Spleen (tissue), 11 donors: ENCODE data around the gene MAP7D3. TPM values are rescaled to one million over a fixed set of nuclear protein-coding genes. Genes with fewer than 3 reads are reported as not detected.

Experiments used
- DNase-seq: peaks from one replicate; pipeline ENCODE4 v3.0.0-alpha.2; 2020
- H3K27ac ChIP-seq, 8 donors: fragments of 200-600 bp; sonication (generic) in 7 of 8; 1 replicate in 4 of 8; 2 replicates in 4 of 8; pipeline versions ENCODE4 v1.5.0 to v1.8.0; 2016 to 2021; ENCODE audit warnings: inconsistent platforms in 4 of 8, mild to moderate bottlenecking in 4 of 8, moderate library complexity in 1 of 8
- H3K27me3 ChIP-seq, 7 donors: fragments of 200-600 bp; sonication (generic) in 6 of 7; replicated peaks in 1 of 7; 1 replicate in 4 of 7; 2 replicates in 3 of 7; pipeline versions ENCODE4 v1.5.0 to v1.8.0; 2016 to 2021; ENCODE audit warnings: inconsistent platforms in 3 of 7, mild to moderate bottlenecking in 1 of 7
- H3K36me3 ChIP-seq, 6 donors: fragments of 200-600 bp; sonication (generic) in 5 of 6; 1 replicate in 4 of 6; 2 replicates in 2 of 6; pipeline versions ENCODE4 v1.5.0 to v1.8.0; 2016 to 2021; ENCODE audit warnings: inconsistent platforms in 2 of 6
- H3K4me1 ChIP-seq, 6 donors: fragments of 200-600 bp; sonication (generic) in 5 of 6; 1 replicate in 3 of 6; 2 replicates in 3 of 6; pipeline versions ENCODE4 v1.5.0 to v1.8.0; 2016 to 2021; ENCODE audit warnings: inconsistent platforms in 3 of 6
- H3K4me3 ChIP-seq, 8 donors: fragments of 200-600 bp; sonication (generic) in 7 of 8; 1 replicate in 4 of 8; 2 replicates in 4 of 8; pipeline versions ENCODE4 v1.5.0 to v1.8.0; 2016 to 2021; ENCODE audit warnings: inconsistent platforms in 4 of 8, mild to moderate bottlenecking in 4 of 8, moderate library complexity in 2 of 8
- H3K9me3 ChIP-seq, 8 donors: fragments of 200-600 bp; sonication (generic) in 7 of 8; 1 replicate in 4 of 8; 2 replicates in 4 of 8; pipeline versions ENCODE4 v1.5.0 to v1.8.0; 2016 to 2021; ENCODE audit warnings: inconsistent platforms in 4 of 8
- CTCF ChIP-seq, 11 experiments: fragments of 200-600 bp in 7 of 11; fragments of 450-650 bp in 4 of 11; sonication (generic) in 4 of 11; IDR thresholded peaks in 8 of 11; conservative IDR thresholded peaks in 3 of 11; 1 replicate in 7 of 11; 2 replicates in 4 of 11; pipeline versions ENCODE4 v1.4.0 to v1.8.0; 2016 to 2021; ENCODE audit warnings: antibody characterized with exemption in 11 of 11, inconsistent platforms in 4 of 11, mild to moderate bottlenecking in 1 of 11
- POLR2A ChIP-seq, 3 donors: fragments of 450-650 bp; IDR thresholded peaks; one replicate each; pipeline ENCODE4 v1.5.1; 2017; ENCODE audit warnings: antibody characterized with exemption in 3 of 3, mild to moderate bottlenecking in 1 of 3
- POLR2AphosphoS5 ChIP-seq, 3 donors: sonication (generic); formaldehyde crosslinking; IDR thresholded peaks; one replicate each; pipeline ENCODE4 v1.5.1; 2017; ENCODE audit warnings: antibody characterized with exemption in 3 of 3
- WGBS, 5 donors: extraction: QIAGEN DNeasy Blood & Tissue Kit in 3 of 5; methylation state at CpG; one replicate each; pipeline versions ENCODE4 v1.1.5 to v1.1.7; 2013 to 2018; 5-methylcytosine and 5-hydroxymethylcytosine counted together
- intact Hi-C: fragments of 100-400 bp; cut with DNase I; formaldehyde crosslinking; loops from one replicate; pipeline ENCODE4 v1.15.0; 2023; ENCODE audit warnings: low total_unique reads
- polyA plus RNA-seq, 3 donors: library from polyadenylated mRNA; stranded (reverse); fragments of 200-250 nt; gene quantifications; one replicate each; pipeline ENCODE4 v1.2.1, GENCODE V29; 2013
- total RNA-seq, 7 donors: library from RNA; depleted of rRNA in 3 of 7; stranded (reverse); fragments of >200 nt in 3 of 7; fragmentation: NEBNext Ultra II Directional in 4 of 7; extraction: Animal tissue kit (Norgen Biotek cat#: 25700) in 4 of 7; gene quantifications; one replicate each; pipeline versions ENCODE4 v1.1.0 to v1.2.1, GENCODE V29; 2016 to 2021
- donor health status: healthy with polysubstance abuse.
- donor health status: DM: no; HTN: no; CAD: no; lungs with moderate emphysema.
- donor health status: DM: no; HTN: no; CAD: no.
- donor health status: Bipolar disorder and iron deficiency.
- donor health status: healthy.
- donor health status: DM: no; HTN: no; CAD: no.
- donor health status: DM: yes; HTN: yes; CAD: no.

Gene MAP7D3
- total and polyA plus RNA-seq, 10 donors = 7.4 to 17.6 (median 12.2) TPM

- Histone ChIP-seq H3K36me3 (no peaks in the 10 kb centered on the region), H3K4me3 (no peak overlapping the region), H3K27me3 (no peaks in the 10 kb centered on the region), H3K9me3 (no peaks in the 10 kb centered on the region), H3K4me1 (peaks cover 3 to 21% (median 11%) of the 10 kb centered on the region in 6 donors), H3K27ac (no peak overlapping the region)
- intact Hi-C loops = no loop called here
- WGBS, 5 donors = 74 to 90% (median 78%) methylated on average over 7 of the region's 7 CpGs
- TF ChIP-seq POLR2AphosphoS5 (IDR thresholded peaks at IDR 0.05) (no peak), POLR2A (IDR thresholded peaks at IDR 0.05) (no peak)
- DNase-seq = no peak
These were observed 54.5 kb downstream of the MAP7D3 start for GRCh38 chrX:136196691-136197155.

GRCh38 chrX:136195247-136195646 is 56.0 kb downstream of the MAP7D3 start:
- Histone ChIP-seq H3K36me3 (no peaks in the 10 kb centered on the region), H3K27me3 (no peaks in the 10 kb centered on the region), H3K4me1 (peaks cover 3 to 23% (median 11%) of the 10 kb centered on the region in 6 donors), H3K4me3 (no peak overlapping the region), H3K27ac (no peak overlapping the region), H3K9me3 (no peaks in the 10 kb centered on the region)
- no peak for DNase-seq
- WGBS, 5 donors = 70 to 83% (median 74%) methylated on average over 4 of the region's 4 CpGs
- intact Hi-C loops = no loop called here
- no peak for TF ChIP-seq POLR2AphosphoS5 (IDR thresholded peaks at IDR 0.05)

GRCh38 chrX:136194536-136194935 is 56.7 kb downstream of the MAP7D3 start:
- Histone ChIP-seq H3K9me3 (no peaks in the 10 kb centered on the region), H3K27ac (no peak overlapping the region), H3K36me3 (no peaks in the 10 kb centered on the region), H3K27me3 (no peaks in the 10 kb centered on the region), H3K4me1 (peaks cover 3 to 30% (median 8%) of the 10 kb centered on the region in 6 donors), H3K4me3 (no peak overlapping the region)
- 73 to 100% (median 94%) methylated on average over 2 of the region's 2 CpGs for WGBS, 5 donors
- intact Hi-C loops = no loop called here
- no peak for DNase-seq
- TF ChIP-seq CTCF (IDR thresholded peaks at IDR 0.05 in 8 of 11, conservative IDR thresholded peaks at IDR 0.05 in 3 of 11) (no peak), POLR2AphosphoS5 (IDR thresholded peaks at IDR 0.05) (no peak), POLR2A (IDR thresholded peaks at IDR 0.05) (no peak)

GRCh38 chrX:136193771-136194170 is 57.4 kb downstream of the MAP7D3 start:
- Histone ChIP-seq H3K27me3 (no peaks in the 10 kb centered on the region), H3K36me3 (no peaks in the 10 kb centered on the region), H3K27ac (no peak overlapping the region), H3K4me3 (no peak overlapping the region), H3K4me1 (peaks cover 3 to 30% (median 8%) of the 10 kb centered on the region in 6 donors), H3K9me3 (no peaks in the 10 kb centered on the region)
- TF ChIP-seq CTCF (IDR thresholded peaks at IDR 0.05 in 8 of 11, conservative IDR thresholded peaks at IDR 0.05 in 3 of 11) (no peak), POLR2A (IDR thresholded peaks at IDR 0.05) (no peak), POLR2AphosphoS5 (IDR thresholded peaks at IDR 0.05) (no peak)
- 14 to 35% (median 20%) methylated on average over 4 of the region's 4 CpGs for WGBS, 5 donors
- DNase-seq = no peak
- intact Hi-C loops = no loop called here

GRCh38 chrX:136192839-136193414 is 58.3 kb downstream of the MAP7D3 start:
- DNase-seq = no peak

More at GRCh38 chrX:136192839-136193414, 58.3 kb downstream of the MAP7D3 start:
- H3K4me3 ChIP-seq = no peak overlapping the region
- intact Hi-C loops = no loop called here
- 29 to 54% (median 38%) methylated on average over 3 of the region's 3 CpGs for WGBS, 5 donors
- H3K27me3 ChIP-seq = no peaks in the 10 kb centered on the region
- no peaks in the 10 kb centered on the region for H3K36me3 ChIP-seq
- TF ChIP-seq POLR2AphosphoS5 (IDR thresholded peaks at IDR 0.05) (no peak), POLR2A (IDR thresholded peaks at IDR 0.05) (no peak), CTCF (IDR thresholded peaks at IDR 0.05 in 8 of 11, conservative IDR thresholded peaks at IDR 0.05 in 3 of 11) (no peak)
- peaks cover 3 to 30% (median 8%) of the 10 kb centered on the region in 6 donors for H3K4me1 ChIP-seq
- no peak overlapping the region for H3K27ac ChIP-seq
- no peaks in the 10 kb centered on the region for H3K9me3 ChIP-seq
